GM13977 (cell line): ENCODE results near the gene ZFYVE19.
A peak's percentile ranks its signal among the peaks of the same experiment; 100 is the strongest.

Source experiments
- DNase-seq: peaks from one replicate; pipeline ENCODE4 v3.0.0; 2012; ENCODE audit warnings: low spot score
- CTCF ChIP-seq: IDR thresholded peaks from 2 replicates; pipeline ENCODE4 v1.5.1; 2012; ENCODE audit warnings: mild to moderate bottlenecking, control low read depth; ENCODE audit not compliant: insufficient read depth; ENCODE audit errors: extremely low read depth, missing control alignments
- in situ Hi-C: fragments of 300-500 bp; cut with MboI; formaldehyde crosslinking; loops from one replicate; pipeline ENCODE4 v1.12.0; 2022; ENCODE audit warnings: low sequenced_read_pairs, low pct_unique_long_range_greater_than_20kb, mixed read lengths, inconsistent platforms; ENCODE audit not compliant: unreplicated experiment

Gene ZFYVE19

DNA sequence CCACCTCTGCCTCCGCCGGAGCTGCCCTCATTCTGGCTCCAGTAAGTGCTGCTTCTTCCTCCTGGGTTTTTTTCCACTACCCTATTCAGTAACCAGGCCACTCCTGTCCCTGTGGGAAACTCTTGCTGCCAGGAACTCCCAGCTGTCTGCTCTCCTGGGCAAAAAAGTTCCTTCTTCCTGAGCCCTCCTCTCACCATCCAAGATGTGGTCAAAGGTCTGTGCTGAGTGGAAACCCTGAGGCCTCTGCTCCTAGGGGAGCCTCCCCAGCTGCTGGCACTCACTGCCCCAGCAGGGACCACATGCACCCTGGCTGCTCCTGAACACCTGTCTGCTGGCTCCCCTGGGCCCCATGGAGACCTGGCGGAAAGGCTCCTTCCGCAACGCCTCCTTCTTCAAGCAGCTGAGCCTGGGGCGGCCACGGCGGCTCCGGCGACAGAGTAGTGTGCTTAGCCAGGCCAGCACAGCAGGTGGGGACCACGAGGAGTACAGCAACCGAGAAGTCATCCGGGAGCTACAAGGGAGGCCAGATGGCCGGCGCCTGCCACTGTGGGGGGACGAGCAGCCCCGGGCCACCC is 36.7 kb upstream of the ZFYVE19 start:
- peak; percentile 38 for DNase-seq
- TF ChIP-seq CTCF: no peak
- in situ Hi-C loops: no loop called here

DNA sequence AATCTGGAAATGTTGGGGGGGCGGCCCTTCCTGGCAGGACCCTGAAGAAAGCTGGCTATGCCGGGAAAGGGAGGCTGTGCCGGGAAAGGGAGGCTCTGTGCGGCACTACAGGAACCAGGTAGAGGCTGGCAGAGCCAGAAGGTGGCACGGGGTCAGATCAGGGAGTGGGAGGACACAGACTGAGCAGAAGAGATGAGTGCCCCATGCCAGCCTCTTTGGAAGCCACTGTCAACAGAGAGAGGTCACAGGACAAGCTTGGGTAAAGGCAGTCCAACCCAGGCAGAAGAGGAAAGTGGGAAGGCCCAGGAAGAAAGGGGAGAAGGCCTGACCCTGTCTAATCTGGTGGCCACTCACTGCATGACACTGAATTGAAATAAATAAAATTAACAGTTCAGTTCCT is 35.6 kb upstream of the ZFYVE19 start:
- no peak for DNase-seq
- TF ChIP-seq CTCF: no peak
- in situ Hi-C loops: no loop called here

DNA sequence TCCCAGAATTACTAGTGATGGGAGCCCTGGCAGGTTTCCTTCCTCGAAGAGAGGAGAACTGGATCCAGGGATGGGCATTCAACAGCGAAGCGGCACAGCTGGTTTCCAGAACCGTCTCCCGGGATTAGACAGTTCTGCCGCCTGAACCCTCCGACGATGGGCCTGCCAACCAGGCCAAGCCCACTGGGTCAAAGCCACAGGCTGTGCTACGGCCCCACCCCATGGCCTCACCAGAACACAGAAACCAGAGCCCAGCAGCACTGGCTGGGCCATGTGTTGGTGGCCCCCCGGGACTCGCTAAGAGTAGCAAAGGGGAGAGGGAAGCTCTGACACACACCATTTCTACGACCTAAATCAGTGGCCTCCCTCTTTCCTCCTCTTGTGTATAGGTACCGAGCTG is 34.9 kb upstream of the ZFYVE19 start:
- in situ Hi-C loops: no loop called here
- DNase-seq: no peak
- no peak for TF ChIP-seq CTCF

DNA sequence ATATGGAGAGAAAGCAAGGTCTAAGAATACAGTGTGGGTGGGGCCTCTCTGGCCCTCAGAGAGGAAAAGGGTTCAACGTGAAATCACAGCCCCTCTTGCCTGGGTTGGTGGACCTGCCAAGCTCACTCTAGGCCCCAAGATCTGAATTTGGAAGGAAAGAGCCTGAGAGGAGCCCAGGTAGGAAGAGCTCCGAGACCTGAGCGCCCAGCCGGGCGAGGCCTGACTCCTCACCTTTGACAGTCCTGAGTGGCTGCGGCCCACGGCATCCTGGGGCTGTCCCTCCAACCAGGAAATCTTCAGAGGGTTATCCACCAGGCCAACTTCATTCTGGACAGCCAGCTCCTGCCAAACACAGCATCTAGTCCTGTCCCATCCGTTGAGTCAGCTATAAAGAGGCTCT is 33.4 kb upstream of the ZFYVE19 start:
- DNase-seq: no peak
- TF ChIP-seq CTCF: no peak
- in situ Hi-C loops: no loop called here

GRCh38 chr15:40773902-40774301 is 33.0 kb upstream of the ZFYVE19 start:
- in situ Hi-C loops: no loop called here
- TF ChIP-seq CTCF: no peak
- no peak for DNase-seq

GRCh38 chr15:40775007-40775406 is 31.9 kb upstream of the ZFYVE19 start:
- no peak for TF ChIP-seq CTCF
- DNase-seq: no peak
- in situ Hi-C loops: no loop called here
